Type B pancreatic cell (in vitro differentiated cells): ENCODE measurements around the gene BUD13. TPM values are rescaled to one million over a fixed set of nuclear protein-coding genes. Genes with fewer than 3 reads are reported as not detected.

Experiments
- DNase-seq: peaks from one replicate; pipeline ENCODE4 v3.0.0; 2021; ENCODE audit warnings: mixed read lengths; ENCODE audit not compliant: unreplicated experiment; ENCODE audit errors: extremely low spot score
- H3K27ac Mint-ChIP-seq: 2 replicates; pipeline ENCODE4 v1.8.0; 2021; ENCODE audit warnings: mild to moderate bottlenecking, mixed read lengths
- H3K27me3 Mint-ChIP-seq: 2 replicates; pipeline ENCODE4 v1.8.0; 2021; ENCODE audit warnings: mixed read lengths
- H3K36me3 Mint-ChIP-seq: 2 replicates; pipeline ENCODE4 v1.8.0; 2021; ENCODE audit warnings: mixed read lengths
- H3K4me1 Mint-ChIP-seq: one replicate; pipeline ENCODE4 v1.8.0; 2021; ENCODE audit warnings: mixed read lengths; ENCODE audit not compliant: unreplicated experiment
- H3K4me3 Mint-ChIP-seq: 2 replicates; pipeline ENCODE4 v1.8.0; 2021; ENCODE audit warnings: mild to moderate bottlenecking, mixed read lengths
- H3K9me3 Mint-ChIP-seq: 2 replicates; pipeline ENCODE4 v1.8.0; 2021; ENCODE audit warnings: mixed read lengths
- total RNA-seq: library from RNA; stranded (reverse); gene quantifications from 2 replicates; pipeline ENCODE4 v1.2.1, GENCODE V29; 2021; ENCODE audit warnings: low replicate concordance
- TF ChIP-seq, protein P1 (sequence below): fragments of 200-600 bp; sonication (generic); conservative IDR thresholded peaks from 2 replicates; pipeline ENCODE4 v1.5.0; 2021; ENCODE audit warnings: antibody characterized with exemption, mild to moderate bottlenecking

Gene BUD13
- total RNA-seq, 1 donor from 2014 or later: 23.8 TPM

DNA sequence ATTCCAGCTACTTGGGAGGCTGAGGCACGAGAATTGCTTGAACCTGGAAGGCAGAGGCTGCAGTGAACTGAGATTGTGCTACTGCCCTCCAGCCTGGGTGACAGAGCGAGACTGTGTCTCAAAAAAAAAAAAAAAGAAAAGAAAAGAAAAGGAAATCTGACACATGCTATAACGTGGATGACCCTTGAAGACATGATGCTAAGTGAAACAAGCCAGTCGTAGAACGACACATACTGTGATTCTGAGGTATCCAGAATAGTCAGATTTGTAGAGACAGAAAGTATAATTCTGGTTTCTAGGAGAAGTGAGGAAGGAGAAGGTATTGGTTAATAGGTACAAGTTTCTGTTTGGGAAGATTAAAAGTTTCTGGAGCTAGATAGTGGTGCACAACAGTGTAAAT, 25.6 kb upstream of the BUD13 start:
- peaks cover 7% of the 10 kb centered on the region for H3K27me3 Mint-ChIP-seq
- H3K4me1 Mint-ChIP-seq: no peaks in the 10 kb centered on the region
- no peaks in the 10 kb centered on the region for H3K36me3 Mint-ChIP-seq
- no peaks in the 10 kb centered on the region for H3K9me3 Mint-ChIP-seq
- H3K4me3 Mint-ChIP-seq: no peak overlapping the region
- TF ChIP-seq, protein P1, sequence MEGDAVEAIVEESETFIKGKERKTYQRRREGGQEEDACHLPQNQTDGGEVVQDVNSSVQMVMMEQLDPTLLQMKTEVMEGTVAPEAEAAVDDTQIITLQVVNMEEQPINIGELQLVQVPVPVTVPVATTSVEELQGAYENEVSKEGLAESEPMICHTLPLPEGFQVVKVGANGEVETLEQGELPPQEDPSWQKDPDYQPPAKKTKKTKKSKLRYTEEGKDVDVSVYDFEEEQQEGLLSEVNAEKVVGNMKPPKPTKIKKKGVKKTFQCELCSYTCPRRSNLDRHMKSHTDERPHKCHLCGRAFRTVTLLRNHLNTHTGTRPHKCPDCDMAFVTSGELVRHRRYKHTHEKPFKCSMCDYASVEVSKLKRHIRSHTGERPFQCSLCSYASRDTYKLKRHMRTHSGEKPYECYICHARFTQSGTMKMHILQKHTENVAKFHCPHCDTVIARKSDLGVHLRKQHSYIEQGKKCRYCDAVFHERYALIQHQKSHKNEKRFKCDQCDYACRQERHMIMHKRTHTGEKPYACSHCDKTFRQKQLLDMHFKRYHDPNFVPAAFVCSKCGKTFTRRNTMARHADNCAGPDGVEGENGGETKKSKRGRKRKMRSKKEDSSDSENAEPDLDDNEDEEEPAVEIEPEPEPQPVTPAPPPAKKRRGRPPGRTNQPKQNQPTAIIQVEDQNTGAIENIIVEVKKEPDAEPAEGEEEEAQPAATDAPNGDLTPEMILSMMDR: no peak
- no peak for DNase-seq
- no peak overlapping the region for H3K27ac Mint-ChIP-seq

DNA sequence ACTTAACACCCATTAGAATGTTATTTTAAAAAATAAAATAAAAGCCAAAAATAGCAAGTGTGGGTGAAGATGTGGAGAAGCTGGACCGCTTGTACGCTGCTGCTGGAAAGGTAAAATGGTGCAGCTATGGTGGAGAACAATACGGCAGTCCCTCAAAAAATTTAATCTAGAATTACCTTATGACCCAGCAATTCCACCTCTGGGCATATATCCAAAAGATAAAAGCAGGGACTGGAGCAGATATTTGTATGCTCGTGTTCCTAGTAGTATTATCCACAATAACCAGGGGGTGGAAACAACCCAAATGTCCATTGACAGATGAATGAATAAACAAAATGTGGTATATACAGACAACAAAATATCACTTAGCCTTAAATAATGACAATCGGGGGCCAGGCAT, 25.0 kb upstream of the BUD13 start:
- TF ChIP-seq, protein P1: no peak
- Mint-ChIP-seq H3K36me3 (no peaks in the 10 kb centered on the region), H3K4me1 (peaks cover 4% of the 10 kb centered on the region), H3K27ac (no peak overlapping the region), H3K9me3 (no peaks in the 10 kb centered on the region), H3K4me3 (no peak overlapping the region), H3K27me3 (peaks cover 5% of the 10 kb centered on the region)
- no peak for DNase-seq

DNA sequence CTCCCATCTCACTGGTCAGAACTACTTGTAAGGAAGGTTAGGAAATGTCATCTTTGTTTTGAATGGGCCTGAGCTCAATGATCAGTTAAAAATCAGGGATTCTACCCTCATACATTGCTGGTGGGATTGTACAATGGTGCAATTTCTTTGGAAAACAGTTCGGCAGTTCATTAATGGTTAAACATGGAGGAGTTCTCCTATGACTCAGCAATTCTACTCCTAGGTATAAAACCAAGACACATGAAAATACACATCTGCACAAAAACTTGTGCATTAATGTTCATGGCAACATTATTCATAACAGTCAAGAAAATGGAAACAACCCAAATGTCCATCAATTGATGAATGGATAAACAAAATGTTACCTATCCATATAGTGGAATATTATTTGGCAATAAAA, 23.8 kb upstream of the BUD13 start:
- Mint-ChIP-seq H3K27me3 (peaks cover 2% of the 10 kb centered on the region), H3K4me1 (peaks cover 4% of the 10 kb centered on the region), H3K27ac (no peak overlapping the region), H3K9me3 (no peaks in the 10 kb centered on the region), H3K36me3 (no peaks in the 10 kb centered on the region), H3K4me3 (no peak overlapping the region)
- no peak for DNase-seq
- TF ChIP-seq, protein P1: no peak

DNA sequence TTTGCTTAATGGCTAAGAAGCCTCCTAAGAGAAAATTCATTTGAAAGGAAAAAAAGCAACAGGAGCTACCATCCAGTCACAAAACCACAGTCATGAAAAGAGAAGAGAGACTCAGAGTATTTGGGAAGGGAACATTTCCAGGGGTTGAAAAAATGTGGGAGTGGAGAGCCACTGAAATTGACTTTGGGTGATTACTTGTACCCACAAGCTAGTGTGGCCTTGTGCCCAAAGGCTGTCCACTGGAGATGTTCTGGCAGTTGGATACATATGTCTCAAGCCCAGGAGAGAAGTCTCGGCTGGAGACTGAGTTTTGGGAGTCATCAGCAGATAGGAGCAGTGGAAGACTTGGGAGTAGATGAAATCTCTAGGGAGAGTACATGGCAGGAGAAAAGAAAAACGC, 22.1 kb upstream of the BUD13 start:
- H3K36me3 Mint-ChIP-seq: no peaks in the 10 kb centered on the region
- H3K9me3 Mint-ChIP-seq: no peaks in the 10 kb centered on the region
- H3K27me3 Mint-ChIP-seq: peaks cover 3% of the 10 kb centered on the region
- H3K27ac Mint-ChIP-seq: no peak overlapping the region
- no peak overlapping the region for H3K4me3 Mint-ChIP-seq
- DNase-seq: no peak
- peaks cover 4% of the 10 kb centered on the region for H3K4me1 Mint-ChIP-seq
- TF ChIP-seq, protein P1: no peak

DNA sequence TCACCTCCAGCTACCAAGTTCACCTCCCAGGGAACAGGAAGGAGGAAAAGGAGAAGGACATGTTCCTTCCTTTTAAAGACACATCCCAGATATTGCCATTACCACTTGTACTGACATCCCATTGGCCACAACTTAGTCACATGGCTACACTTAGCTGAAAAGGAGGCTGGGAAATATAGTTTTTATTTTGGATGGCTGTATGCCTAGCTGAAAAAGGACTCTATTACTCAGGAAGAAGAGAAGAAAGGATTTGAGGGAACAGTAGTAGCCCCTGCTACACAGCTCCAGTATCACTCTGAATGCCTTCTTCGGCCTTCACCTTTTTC, 20.9 kb upstream of the BUD13 start:
- Mint-ChIP-seq H3K4me1 (peaks cover 4% of the 10 kb centered on the region), H3K4me3 (no peak overlapping the region), H3K36me3 (no peaks in the 10 kb centered on the region), H3K9me3 (no peaks in the 10 kb centered on the region), H3K27ac (no peak overlapping the region), H3K27me3 (peaks cover 3% of the 10 kb centered on the region)
- DNase-seq: no peak
- TF ChIP-seq, protein P1: no peak
